Left forelimb (tissue), 1 donor: Measurements from ENCODE around the gene SLC7A8.

Experiments used
- DNase-seq: peaks from one replicate; pipeline ENCODE4 v3.0.0-alpha.2; 2018; ENCODE audit warnings: low spot score

Gene SLC7A8

DNA sequence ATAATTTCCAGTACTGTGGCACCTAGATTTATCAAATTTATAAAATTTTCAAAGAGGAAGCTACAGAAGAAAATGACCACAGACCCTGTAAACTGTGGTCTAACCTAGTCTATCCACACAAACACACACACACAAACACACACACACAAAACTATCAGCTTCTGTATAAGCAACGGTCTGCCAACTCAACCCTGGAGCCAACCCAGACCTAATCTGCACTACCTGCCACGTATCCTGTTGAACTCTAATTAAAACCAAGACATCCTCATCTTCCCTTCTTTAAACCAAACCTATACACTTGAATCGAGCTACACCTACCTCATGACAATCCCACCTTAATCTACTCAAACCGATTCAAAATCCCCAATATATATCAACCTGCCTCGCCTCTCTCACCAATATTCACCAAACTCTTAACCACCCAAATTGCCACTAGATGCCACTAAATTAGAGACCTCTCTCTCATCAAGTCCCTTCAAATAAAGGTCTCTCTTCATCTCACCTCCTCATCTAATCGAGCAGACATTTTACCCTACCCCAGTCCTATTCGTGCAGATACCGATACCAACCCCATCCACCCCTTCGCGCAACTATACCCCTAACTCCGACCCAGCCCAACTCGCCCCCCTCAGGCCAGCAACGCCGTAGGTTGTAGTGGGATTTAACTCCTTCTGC lies 89.3 kb downstream of the SLC7A8 start:
- DNase-seq = no peak

DNA sequence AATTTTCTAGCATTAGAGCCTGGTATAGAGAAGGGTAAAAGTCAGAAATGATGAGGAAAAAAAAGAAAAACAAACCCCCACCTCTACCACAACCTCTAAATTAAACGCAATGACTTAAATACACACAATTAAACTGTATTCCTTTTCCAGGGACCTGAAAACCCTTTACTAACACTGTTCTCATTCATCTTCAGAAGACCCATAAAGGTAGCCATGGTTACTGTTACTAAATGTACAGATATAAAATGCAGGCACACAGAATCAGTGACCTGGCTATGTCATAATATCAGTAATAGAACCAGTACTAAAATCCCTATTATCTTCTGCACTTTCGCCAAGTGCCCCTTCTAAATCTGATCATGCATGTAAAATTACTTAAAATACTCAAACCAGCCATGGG lies 89.9 kb downstream of the SLC7A8 start:
- no peak for DNase-seq

DNA sequence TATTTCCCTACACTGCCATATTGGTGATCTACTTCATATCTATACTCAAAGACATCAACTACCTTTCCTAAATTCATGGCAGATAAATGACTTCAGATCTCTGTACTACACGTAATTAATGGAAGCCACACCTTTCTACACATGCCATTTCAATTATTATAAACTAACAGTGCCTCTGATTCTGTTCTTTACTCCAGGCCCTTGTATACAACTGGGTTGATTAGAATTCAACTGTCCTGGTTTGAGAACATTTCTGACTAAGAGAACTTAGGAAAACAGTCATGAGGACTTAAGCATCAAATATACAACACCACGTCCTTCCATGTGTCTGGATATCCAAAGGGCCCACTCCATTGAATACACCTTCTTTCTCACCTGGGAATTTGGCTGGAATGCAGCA lies 90.4 kb downstream of the SLC7A8 start:
- DNase-seq = no peak

GRCh38 chr14:23091294-23092225 lies 91.9 kb downstream of the SLC7A8 start:
- no peak for DNase-seq

GRCh38 chr14:23090254-23090636 lies 93.2 kb downstream of the SLC7A8 start:
- no peak for DNase-seq

DNA sequence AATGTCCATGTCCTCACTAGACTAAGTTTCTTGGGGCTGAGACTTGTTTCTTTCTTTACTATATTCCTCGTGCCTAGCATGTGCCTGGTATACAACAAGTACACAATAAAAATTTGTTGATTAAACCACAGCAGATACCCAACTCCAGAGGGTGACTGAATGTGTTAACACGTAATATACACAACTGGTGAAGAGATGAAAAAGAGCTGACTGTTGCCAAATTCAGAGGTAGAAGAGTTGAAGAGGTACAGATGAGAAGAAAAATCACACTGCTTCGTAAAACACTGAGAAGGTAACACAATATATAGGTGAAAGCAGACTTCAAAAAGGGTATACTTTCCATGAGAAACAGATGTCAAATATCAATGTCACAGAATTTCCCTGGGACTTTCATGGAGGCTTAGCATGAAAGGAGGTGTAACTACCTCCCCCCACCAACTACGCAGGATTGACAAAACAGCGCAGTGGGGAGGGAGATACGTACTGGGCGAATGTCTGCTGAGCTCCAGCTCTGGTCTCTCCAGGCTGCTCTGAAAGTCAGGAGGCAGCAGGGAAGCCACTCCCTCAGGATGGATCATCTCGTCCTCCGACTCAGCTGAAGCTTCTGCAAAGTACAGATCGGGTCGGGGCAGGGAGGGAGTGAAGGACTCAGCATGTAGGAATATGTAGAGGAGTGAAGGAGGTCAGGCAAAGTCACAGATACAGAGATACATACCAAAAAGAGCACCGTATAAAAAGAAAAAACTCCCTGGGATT lies 93.8 kb downstream of the SLC7A8 start:
- no peak for DNase-seq

- no peak for DNase-seq
Measured at GRCh38 chr14:23086565-23086964, 96.9 kb downstream of the SLC7A8 start.

DNA sequence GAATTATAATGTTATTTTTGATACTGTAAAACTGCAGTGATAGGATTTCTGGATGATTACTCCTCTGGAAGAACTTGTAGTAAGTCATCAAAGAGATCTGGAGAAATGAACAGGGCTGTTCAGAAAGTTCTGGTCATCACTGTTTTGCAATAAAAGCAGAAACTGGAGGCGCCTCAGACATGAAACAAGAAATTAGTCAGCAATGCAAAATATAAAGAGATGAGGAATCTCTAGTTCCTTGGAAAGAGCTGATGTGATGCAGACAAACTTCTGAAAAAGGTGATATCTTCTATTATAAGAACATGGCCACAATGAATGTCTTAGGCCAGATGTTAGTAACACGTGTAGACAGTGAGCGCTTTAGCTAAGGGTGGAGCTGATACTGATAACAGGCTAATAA lies 98.0 kb downstream of the SLC7A8 start:
- no peak for DNase-seq

DNA sequence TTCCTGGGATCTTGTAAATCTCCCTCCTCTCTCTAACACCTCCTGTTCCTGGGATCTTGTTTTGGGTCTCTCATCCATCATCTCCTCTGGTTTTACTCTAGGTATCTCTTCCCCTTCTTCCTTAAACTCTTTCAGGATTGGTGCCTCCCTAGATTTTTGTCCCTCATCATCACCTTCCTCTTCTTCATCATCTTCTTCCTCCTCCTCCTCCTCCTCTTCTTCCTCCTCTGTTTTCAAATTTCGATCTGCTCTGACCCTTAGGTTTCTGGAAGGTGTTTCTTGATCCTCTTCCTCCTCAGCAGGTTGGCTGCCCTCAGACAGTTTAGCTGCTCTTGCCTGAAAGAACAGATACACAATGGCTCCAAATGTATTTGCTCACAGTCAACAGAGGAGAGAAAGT lies 103.0 kb downstream of the SLC7A8 start:
- no peak for DNase-seq

DNA sequence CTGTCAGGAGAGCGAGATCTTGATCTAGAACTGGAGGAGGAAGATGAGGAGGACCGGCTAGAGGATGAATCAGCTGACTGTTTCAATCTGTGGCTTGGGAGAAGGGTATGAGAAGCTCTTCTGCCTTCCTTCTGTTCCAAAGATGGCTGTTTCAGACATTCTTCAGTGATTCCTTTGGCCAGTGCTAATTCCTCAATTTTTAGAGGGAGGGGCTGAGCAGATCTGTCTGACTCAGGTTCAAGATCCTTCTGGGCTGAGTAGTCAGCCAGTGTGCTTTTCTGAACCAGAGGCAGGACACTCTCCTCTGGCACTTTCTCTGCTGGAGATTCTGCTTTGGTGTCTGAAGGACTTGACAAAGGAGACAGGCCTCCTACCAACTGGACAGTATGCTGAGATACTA lies 103.7 kb downstream of the SLC7A8 start:
- DNase-seq = no peak

DNA sequence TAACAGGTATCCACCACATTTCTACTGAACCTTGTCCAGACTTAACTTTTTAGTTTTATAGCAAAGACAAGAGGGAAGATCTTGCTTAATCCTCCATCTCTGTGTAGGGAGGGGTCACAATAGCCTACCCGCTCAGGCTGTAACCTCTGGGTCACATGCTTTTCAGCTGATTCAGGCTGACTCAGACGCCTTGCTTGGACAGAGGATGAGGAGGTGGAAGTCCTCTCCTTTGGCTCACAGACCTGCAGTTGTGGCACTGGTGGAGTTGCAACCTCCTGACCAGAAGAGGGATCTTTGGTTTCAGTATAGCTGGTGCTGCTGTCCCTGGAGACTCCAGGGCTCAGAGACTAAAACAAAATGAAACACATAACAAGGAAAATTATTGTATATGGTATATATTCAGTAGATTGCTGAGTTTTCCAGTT lies 104.8 kb downstream of the SLC7A8 start:
- no peak for DNase-seq

DNA sequence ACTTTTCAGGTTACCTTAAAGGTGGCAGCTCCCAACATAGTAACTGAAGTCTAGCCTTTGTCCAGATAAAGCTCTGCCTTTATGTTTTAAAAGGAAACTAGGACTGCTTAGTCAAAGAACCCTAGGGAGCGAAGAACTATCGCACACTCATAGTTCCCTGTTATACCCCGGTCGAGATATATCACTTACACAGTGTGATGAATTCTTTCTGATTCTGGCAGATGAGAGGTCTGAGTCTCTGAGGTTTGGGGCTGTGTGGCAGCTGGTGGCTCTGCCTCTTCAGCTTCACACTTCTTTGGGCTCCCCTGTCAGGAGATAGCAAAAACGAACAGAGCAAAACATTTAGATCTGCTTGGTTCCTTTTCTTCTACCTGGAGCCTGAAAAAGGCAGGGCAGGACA lies 105.5 kb downstream of the SLC7A8 start:
- no peak for DNase-seq

GRCh38 chr14:23076785-23077408 lies 106.6 kb downstream of the SLC7A8 start:
- DNase-seq = no peak
